Gastrocnemius medialis (tissue), 4 donors: ENCODE measurements around the gene ARHGAP35. TPM values are rescaled to one million over a fixed set of nuclear protein-coding genes. Genes with fewer than 3 reads are reported as not detected.
A peak's percentile ranks its signal among the peaks of the same experiment; 100 is the strongest.

Experiments
- ATAC-seq, 2 donors: fragments of 150-250 bp; one replicate each; pipeline ENCODE4 v1.9.1; 2016
- DNase-seq, 2 donors: peaks; one replicate each; pipeline ENCODE4 v3.0.0-alpha.2; 2019
- H3K27ac ChIP-seq, 4 donors: fragments of 200-600 bp; sonication (generic); 1 replicate in 1 of 4; 2 replicates in 3 of 4; pipeline ENCODE4 v1.5.1; 2016 to 2018; ENCODE audit warnings: mild to moderate bottlenecking in 2 of 4, moderate library complexity in 1 of 4
- H3K27me3 ChIP-seq, 3 donors: fragments of 200-600 bp; sonication (generic) in 2 of 3; 1 replicate in 1 of 3; 2 replicates in 2 of 3; pipeline versions ENCODE4 v1.5.1 to v1.6.0; 2016 to 2019; ENCODE audit warnings: mild to moderate bottlenecking in 1 of 3, moderate library complexity in 1 of 3
- H3K36me3 ChIP-seq, 2 donors: fragments of 200-600 bp; sonication (generic) in 1 of 2; one replicate each; pipeline ENCODE4 v1.5.1; 2017 to 2018
- H3K4me1 ChIP-seq, 2 donors: fragments of 200-600 bp; sonication (generic) in 1 of 2; one replicate each; pipeline ENCODE4 v1.5.1; 2016 to 2017; ENCODE audit warnings: mild to moderate bottlenecking in 2 of 2
- H3K4me3 ChIP-seq, 4 donors: fragments of 200-600 bp; sonication (generic) in 3 of 4; 1 replicate in 1 of 4; 2 replicates in 3 of 4; pipeline ENCODE4 v1.5.1; 2016 to 2019; ENCODE audit warnings: mild to moderate bottlenecking in 2 of 4
- H3K9me3 ChIP-seq, 3 donors: fragments of 200-600 bp; sonication (generic) in 2 of 3; 1 replicate in 1 of 3; 2 replicates in 2 of 3; pipeline ENCODE4 v1.5.1; 2016 to 2019
- POLR2A ChIP-seq, 2 donors: fragments of 450-650 bp; IDR thresholded peaks; one replicate each; pipeline ENCODE4 v1.6.1; 2017; ENCODE audit warnings: antibody characterized with exemption in 2 of 2, mild to moderate bottlenecking in 2 of 2, moderate library complexity in 2 of 2
- in situ Hi-C, 4 donors: fragments of 200-750 bp; cut with MboI; loops; one replicate each; pipeline versions ENCODE4 v1.15.0 to v1.8.0; 2017; ENCODE audit warnings: low sequenced_read_pairs in 4 of 4
- intact Hi-C: fragments of 100-400 bp; cut with DNase I; formaldehyde crosslinking; loops from one replicate; pipeline ENCODE4 v1.15.1; 2023; ENCODE audit warnings: low total_unique reads
- total RNA-seq, 4 donors: library from RNA; depleted of rRNA; stranded (reverse); fragments of >200 nt; gene quantifications; one replicate each; pipeline versions ENCODE4 v1.1.0 to v1.2.3, GENCODE V29; 2016
- TF ChIP-seq, protein P1 (sequence below), 5 experiments: fragments of 450-650 bp in 3 of 5; fragments of 200-600 bp in 2 of 5; sonication (generic) in 2 of 5; IDR thresholded peaks in 4 of 5; conservative IDR thresholded peaks in 1 of 5; 1 replicate in 4 of 5; 2 replicates in 1 of 5; pipeline ENCODE4 v1.5.1; 2016 to 2019; ENCODE audit warnings: antibody characterized with exemption in 5 of 5, mild to moderate bottlenecking in 3 of 5, moderate library complexity in 3 of 5

The ARHGAP35 gene
- total RNA-seq, 4 donors from 2014 or later: 16.1 to 43.6 (median 32.7) TPM

DNA sequence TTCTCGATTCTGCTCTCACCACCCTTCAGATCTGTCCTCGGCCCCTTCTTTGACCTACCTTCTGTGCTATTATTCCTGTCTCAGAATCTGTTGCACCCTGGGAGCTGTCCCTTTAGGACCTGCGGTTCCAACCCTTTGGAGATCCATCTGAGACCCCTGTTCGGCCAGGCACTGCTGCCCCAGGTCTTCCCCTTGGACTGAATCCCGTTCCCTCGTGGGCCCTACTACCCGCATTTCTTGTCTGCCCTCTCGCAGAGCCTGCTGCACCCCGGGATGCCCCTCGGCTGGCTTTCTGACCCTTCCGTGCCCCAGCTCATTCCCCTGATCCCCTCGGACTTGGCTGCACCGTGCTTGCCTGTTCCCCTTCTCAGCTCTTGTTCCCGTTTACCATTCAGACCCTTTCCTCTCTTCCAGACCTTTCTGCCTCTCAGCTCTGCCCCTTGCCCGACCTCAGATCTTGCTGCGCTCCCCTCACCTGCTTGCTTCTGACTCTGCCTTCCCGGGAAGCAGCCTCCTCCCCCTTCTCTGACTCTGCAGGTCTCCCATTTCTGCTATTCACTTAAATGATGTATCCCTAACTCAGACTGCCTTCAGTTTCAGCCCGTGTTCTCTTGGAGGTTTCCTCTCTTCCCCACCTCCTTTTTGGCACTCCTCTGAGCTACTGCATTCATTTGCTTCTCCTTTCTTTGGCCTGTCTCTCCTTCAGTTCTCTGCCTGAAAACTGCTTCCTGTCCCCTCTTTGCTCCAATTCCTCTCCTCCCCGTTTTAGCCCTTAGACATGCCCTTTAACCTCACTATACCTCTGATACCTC is 1.1 kb downstream of the ARHGAP35 start:
- in situ Hi-C loops: loop anchor here in 1 of 4 donors (5.0 kb wide), 1 partner anchor 60 kb away; no protein-coding TSS in a partner anchor
- intact Hi-C loops: loop anchor here (2.0 kb wide), 1 partner anchor 65 kb away; no protein-coding TSS in a partner anchor
- H3K9me3 ChIP-seq: no peaks in the 10 kb centered on the region
- H3K4me1 ChIP-seq: peaks cover 57 to 62% of the 10 kb centered on the region in 2 donors
- H3K27ac ChIP-seq: peak overlapping the region; percentile 94 to 100 (median 100)
- TF ChIP-seq POLR2A (IDR thresholded peaks at IDR 0.05): no peak
- TF ChIP-seq, protein P1, sequence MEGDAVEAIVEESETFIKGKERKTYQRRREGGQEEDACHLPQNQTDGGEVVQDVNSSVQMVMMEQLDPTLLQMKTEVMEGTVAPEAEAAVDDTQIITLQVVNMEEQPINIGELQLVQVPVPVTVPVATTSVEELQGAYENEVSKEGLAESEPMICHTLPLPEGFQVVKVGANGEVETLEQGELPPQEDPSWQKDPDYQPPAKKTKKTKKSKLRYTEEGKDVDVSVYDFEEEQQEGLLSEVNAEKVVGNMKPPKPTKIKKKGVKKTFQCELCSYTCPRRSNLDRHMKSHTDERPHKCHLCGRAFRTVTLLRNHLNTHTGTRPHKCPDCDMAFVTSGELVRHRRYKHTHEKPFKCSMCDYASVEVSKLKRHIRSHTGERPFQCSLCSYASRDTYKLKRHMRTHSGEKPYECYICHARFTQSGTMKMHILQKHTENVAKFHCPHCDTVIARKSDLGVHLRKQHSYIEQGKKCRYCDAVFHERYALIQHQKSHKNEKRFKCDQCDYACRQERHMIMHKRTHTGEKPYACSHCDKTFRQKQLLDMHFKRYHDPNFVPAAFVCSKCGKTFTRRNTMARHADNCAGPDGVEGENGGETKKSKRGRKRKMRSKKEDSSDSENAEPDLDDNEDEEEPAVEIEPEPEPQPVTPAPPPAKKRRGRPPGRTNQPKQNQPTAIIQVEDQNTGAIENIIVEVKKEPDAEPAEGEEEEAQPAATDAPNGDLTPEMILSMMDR (IDR thresholded peaks at IDR 0.05 in 4 of 5, conservative IDR thresholded peaks at IDR 0.05 in 1 of 5): no peak
- DNase-seq (no peak), ATAC-seq (no peak)
- no peaks in the 10 kb centered on the region for H3K27me3 ChIP-seq
- peak overlapping the region; percentile 71 to 98 (median 86) for H3K4me3 ChIP-seq
- no peaks in the 10 kb centered on the region for H3K36me3 ChIP-seq

DNA sequence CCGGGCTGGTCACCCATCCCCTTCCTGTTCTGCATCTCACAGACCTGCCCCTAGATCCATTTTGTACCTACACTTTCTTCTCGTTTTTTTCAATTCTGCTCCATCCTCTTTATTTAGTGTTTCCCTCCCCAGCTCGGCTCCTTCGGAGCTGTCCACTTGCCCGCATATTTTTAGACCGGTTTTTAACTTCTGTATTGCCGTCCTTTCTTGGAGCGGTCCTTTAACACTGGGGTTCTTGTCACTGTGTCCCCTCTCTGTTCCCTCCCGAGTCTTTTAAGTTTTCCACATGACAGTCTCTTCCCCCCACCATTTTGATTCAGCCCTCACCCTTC is 1.7 kb downstream of the ARHGAP35 start:
- peaks cover 62 to 67% of the 10 kb centered on the region in 2 donors for H3K4me1 ChIP-seq
- ATAC-seq (no peak), DNase-seq (no peak)
- TF ChIP-seq POLR2A (IDR thresholded peaks at IDR 0.05): no peak
- TF ChIP-seq, protein P1 (IDR thresholded peaks at IDR 0.05 in 4 of 5, conservative IDR thresholded peaks at IDR 0.05 in 1 of 5): no peak
- in situ Hi-C loops: loop anchor here in 1 of 4 donors (5.0 kb wide), 1 partner anchor 60 kb away; no protein-coding TSS in a partner anchor
- H3K9me3 ChIP-seq: no peaks in the 10 kb centered on the region
- intact Hi-C loops: no loop called here
- peak overlapping the region; percentile 94 to 100 (median 100) for H3K27ac ChIP-seq
- H3K27me3 ChIP-seq: no peaks in the 10 kb centered on the region
- H3K4me3 ChIP-seq: peak overlapping the region; percentile 71 to 98 (median 86)
- H3K36me3 ChIP-seq: no peaks in the 10 kb centered on the region

DNA sequence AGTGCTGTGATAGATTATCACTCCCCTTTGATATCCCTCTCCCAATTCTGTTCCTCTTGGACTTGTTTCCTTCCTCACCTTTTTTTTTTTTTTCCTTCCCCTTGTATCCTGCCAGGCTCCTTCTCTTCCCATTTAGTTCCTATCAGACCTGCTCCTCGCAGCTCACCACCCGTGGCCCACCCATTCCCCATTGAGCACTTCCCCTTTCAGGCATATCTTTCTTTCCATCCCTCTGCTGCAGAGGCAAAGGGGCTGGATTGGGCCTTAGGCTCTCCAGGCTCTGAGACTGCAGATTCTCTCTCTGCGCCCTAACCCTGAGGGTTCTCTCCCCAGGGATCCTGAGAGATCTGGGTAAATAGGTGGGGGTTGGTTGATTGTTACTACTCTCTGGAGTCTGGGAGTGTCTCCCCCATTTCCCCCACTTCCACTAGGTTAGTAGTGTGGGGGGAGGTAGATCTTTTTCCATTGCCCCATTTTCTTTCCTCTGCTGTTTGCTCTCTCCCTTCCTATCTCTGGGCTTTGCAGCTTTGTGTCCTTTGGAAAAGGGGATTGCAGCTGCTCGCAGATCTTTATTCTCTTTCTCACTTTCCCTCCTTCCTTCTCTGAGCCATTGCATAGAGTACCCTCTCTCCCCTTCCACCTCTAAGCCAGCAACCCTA is 2.3 kb downstream of the ARHGAP35 start:
- H3K9me3 ChIP-seq: no peaks in the 10 kb centered on the region
- H3K27me3 ChIP-seq: no peaks in the 10 kb centered on the region
- H3K27ac ChIP-seq: peak overlapping the region; percentile 94 to 100 (median 100)
- intact Hi-C loops: no loop called here
- H3K4me3 ChIP-seq: peak overlapping the region; percentile 71 to 98 (median 86)
- peaks cover 67 to 69% of the 10 kb centered on the region in 2 donors for H3K4me1 ChIP-seq
- TF ChIP-seq POLR2A (IDR thresholded peaks at IDR 0.05): no peak
- TF ChIP-seq, protein P1 (IDR thresholded peaks at IDR 0.05 in 4 of 5, conservative IDR thresholded peaks at IDR 0.05 in 1 of 5): no peak
- in situ Hi-C loops: loop anchor here in 1 of 4 donors (5.0 kb wide), 1 partner anchor 59 kb away; no protein-coding TSS in a partner anchor
- ATAC-seq: no peak
- DNase-seq: no peak
- no peaks in the 10 kb centered on the region for H3K36me3 ChIP-seq

DNA sequence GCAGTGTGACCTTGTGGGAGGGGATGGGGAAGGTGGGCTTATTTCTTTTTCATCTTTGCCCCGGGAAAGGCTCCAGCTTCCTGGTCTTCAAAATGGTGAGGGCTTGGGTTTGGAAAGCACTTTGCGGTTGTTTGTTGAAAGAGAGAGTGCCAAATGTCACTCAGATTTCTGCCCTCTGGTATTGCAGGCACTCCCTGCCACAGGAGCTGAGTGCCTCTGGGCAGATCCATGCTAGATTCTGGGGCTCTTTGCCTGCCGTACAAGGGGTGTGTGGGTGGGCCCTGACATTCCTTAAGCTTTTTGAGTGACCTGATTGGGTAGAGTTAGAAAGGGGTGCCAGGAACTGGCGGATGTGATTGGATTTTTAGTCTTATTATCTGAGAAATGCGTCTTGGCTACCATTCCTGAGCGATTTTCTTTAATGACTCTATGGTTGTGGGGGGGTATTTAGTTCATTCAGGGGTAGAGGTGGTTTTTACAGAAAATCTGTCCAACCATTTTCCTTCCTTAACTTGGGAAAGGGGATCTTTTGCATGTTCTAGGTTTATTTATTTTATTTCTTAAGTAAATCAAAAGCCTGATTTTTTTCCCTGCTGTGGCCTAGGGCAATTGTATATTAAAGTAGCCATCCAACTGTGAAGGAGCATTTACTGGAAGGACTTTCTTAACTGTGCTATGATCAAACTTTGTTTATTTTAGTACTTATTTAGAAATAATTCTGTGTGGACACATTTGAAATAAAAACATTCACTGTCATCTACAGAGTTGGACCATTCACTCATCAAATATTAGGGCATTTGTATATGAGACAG is 3.2 kb downstream of the ARHGAP35 start:
- Histone ChIP-seq H3K27me3 (no peaks in the 10 kb centered on the region), H3K9me3 (no peaks in the 10 kb centered on the region), H3K4me1 (peaks cover 68 to 73% of the 10 kb centered on the region in 2 donors), H3K4me3 (peak overlapping the region in 3 of 4 donors; percentile 11 to 98 (median 71)), H3K27ac (peak overlapping the region; percentile 94 to 100 (median 100)), H3K36me3 (no peaks in the 10 kb centered on the region)
- in situ Hi-C loops (loop anchor here in 1 of 4 donors (5.0 kb wide), 1 partner anchor 58 kb away; no protein-coding TSS in a partner anchor), intact Hi-C loops (no loop called here)
- DNase-seq: no peak
- no peak for ATAC-seq
- TF ChIP-seq, protein P1 (IDR thresholded peaks at IDR 0.05 in 4 of 5, conservative IDR thresholded peaks at IDR 0.05 in 1 of 5): no peak
- TF ChIP-seq POLR2A (IDR thresholded peaks at IDR 0.05): no peak
